Measurements from ENCODE around the gene RNF181. TPM values are rescaled to one million over a fixed set of nuclear protein-coding genes. Genes with fewer than 3 reads are reported as not detected.
"Not testable (repeated sequence)": the region's sequence is repeated elsewhere in the genome, so short reads cannot be mapped to it uniquely, and the experiment has no call there.

The RNF181 gene
- polyA plus RNA-seq, 1 of the 3 experiments (the other 2 are of a cell fraction), result 312 TPM

DNA sequence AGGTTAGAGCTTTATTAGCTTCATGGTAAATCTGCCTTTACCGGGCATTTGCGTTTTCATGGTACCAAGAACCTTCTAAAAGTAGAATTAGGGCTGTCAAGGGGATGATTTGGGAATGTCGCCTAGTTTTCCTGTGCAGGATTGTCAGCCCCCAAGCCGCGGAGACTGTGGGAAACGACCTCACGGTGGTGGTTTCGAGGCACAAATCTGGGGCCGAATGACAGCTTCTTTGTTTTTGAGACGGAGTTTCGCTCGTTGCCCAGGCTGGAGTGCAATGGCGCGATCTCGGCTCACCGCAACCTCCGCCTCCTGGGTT is 19.8 kb downstream of the RNF181 start:
- Histone ChIP-seq H3K27me3 (ENCODE audit: insufficient read depth) (no peaks in the 10 kb centered on the region), H3F3A (replicated peaks; ENCODE audit: insufficient read depth) (peaks cover 22% of the 10 kb centered on the region), H3K27ac (ENCODE audit: low read depth in 2 of 2, low read length in 1 of 2) (peak overlapping the region in 1 of 2 experiments; percentile 88; a peak in 1 of 4 replicates), H3K9me2 (no peaks in the 10 kb centered on the region), H3K4me2 (peak overlapping the region; percentile 93; the same call in 1 of the 2 replicates), H2AFZ (ENCODE audit: low read depth) (peak overlapping the region; percentile 97; the same call in 1 of the 2 replicates), H3K9me3 (no peaks in the 10 kb centered on the region), H3K79me2 (ENCODE audit: insufficient read depth) (peaks cover 82% of the 10 kb centered on the region), H3K4me3 (ENCODE audit: low read depth in 2 of 2, low read length in 1 of 2) (no peak overlapping the region), H3K4me1 (ENCODE audit: control insufficient read depth in 1 of 2, insufficient read depth in 2 of 2, low read depth in 1 of 2, low read length in 1 of 2) (peaks cover 9 to 14% of the 10 kb centered on the region in 2 experiments; a peak in 3 of 4 replicates), H4K20me1 (ENCODE audit: insufficient read depth) (peaks cover 15% of the 10 kb centered on the region), H3K9ac (no peak overlapping the region), H3K36me3 (replicated peaks in 1 of 2; ENCODE audit: control insufficient read depth in 1 of 2, insufficient read depth in 2 of 2, low read length in 1 of 2) (peaks cover 3 to 7% of the 10 kb centered on the region in 2 experiments)
- no peak for DNase-seq
- TF ChIP-seq, protein P1, sequence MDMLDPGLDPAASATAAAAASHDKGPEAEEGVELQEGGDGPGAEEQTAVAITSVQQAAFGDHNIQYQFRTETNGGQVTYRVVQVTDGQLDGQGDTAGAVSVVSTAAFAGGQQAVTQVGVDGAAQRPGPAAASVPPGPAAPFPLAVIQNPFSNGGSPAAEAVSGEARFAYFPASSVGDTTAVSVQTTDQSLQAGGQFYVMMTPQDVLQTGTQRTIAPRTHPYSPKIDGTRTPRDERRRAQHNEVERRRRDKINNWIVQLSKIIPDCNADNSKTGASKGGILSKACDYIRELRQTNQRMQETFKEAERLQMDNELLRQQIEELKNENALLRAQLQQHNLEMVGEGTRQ (IDR thresholded peaks at IDR 0.05; ENCODE audit: borderline replicate concordance, low read depth, low read length), result no peak
- TF ChIP-seq RFX5 (IDR thresholded peaks at IDR 0.05; ENCODE audit: low read length), result no peak
- TF ChIP-seq EZH2phosphoT487 (IDR thresholded peaks at IDR 0.05; ENCODE audit: borderline replicate concordance, low read depth), result no peak
- no peak for TF ChIP-seq TEAD4 (IDR thresholded peaks at IDR 0.05; ENCODE audit: borderline replicate concordance, insufficient read depth)
- TF ChIP-seq, protein P2, sequence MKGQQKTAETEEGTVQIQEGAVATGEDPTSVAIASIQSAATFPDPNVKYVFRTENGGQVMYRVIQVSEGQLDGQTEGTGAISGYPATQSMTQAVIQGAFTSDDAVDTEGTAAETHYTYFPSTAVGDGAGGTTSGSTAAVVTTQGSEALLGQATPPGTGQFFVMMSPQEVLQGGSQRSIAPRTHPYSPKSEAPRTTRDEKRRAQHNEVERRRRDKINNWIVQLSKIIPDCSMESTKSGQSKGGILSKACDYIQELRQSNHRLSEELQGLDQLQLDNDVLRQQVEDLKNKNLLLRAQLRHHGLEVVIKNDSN (IDR thresholded peaks at IDR 0.05; ENCODE audit: borderline replicate concordance, low read depth), result no peak
- TF ChIP-seq TCF12 (IDR thresholded peaks at IDR 0.05), result no peak
- no peak for TF ChIP-seq GABPA (IDR thresholded peaks at IDR 0.05; ENCODE audit: low read depth)
- TF ChIP-seq, protein P3, sequence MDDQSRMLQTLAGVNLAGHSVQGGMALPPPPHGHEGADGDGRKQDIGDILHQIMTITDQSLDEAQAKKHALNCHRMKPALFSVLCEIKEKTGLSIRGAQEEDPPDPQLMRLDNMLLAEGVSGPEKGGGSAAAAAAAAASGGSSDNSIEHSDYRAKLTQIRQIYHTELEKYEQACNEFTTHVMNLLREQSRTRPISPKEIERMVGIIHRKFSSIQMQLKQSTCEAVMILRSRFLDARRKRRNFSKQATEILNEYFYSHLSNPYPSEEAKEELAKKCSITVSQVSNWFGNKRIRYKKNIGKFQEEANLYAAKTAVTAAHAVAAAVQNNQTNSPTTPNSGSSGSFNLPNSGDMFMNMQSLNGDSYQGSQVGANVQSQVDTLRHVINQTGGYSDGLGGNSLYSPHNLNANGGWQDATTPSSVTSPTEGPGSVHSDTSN (IDR thresholded peaks at IDR 0.05), result no peak
- TF ChIP-seq, protein P4, sequence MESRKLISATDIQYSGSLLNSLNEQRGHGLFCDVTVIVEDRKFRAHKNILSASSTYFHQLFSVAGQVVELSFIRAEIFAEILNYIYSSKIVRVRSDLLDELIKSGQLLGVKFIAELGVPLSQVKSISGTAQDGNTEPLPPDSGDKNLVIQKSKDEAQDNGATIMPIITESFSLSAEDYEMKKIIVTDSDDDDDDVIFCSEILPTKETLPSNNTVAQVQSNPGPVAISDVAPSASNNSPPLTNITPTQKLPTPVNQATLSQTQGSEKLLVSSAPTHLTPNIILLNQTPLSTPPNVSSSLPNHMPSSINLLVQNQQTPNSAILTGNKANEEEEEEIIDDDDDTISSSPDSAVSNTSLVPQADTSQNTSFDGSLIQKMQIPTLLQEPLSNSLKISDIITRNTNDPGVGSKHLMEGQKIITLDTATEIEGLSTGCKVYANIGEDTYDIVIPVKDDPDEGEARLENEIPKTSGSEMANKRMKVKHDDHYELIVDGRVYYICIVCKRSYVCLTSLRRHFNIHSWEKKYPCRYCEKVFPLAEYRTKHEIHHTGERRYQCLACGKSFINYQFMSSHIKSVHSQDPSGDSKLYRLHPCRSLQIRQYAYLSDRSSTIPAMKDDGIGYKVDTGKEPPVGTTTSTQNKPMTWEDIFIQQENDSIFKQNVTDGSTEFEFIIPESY (IDR thresholded peaks at IDR 0.05; ENCODE audit: borderline replicate concordance, low read depth), result no peak
- no peak for TF ChIP-seq ELF1 (IDR thresholded peaks at IDR 0.05)
- TF ChIP-seq MEF2A (IDR thresholded peaks at IDR 0.05; ENCODE audit: borderline replicate concordance, low read depth), result no peak
- no peak for TF ChIP-seq CHD2 (IDR thresholded peaks at IDR 0.05; ENCODE audit: low read length, partially characterized antibody)
- no peak for TF ChIP-seq RAD21 (IDR thresholded peaks at IDR 0.05; ENCODE audit: low read length)
- TF ChIP-seq MXI1 (IDR thresholded peaks at IDR 0.05; ENCODE audit: low read depth, low read length), result no peak
- no peak for TF ChIP-seq SMC3 (IDR thresholded peaks at IDR 0.05; ENCODE audit: low read depth, low read length)
- TF ChIP-seq FOXM1 (IDR thresholded peaks at IDR 0.05; ENCODE audit: low read depth), result no peak
- POLR2A ChIA-PET, result interaction anchor here (1.7 kb wide), 1 partner anchor 22 kb away, joined by 6 read pairs; no protein-coding TSS in a partner anchor
- CTCF ChIA-PET, result interaction anchor here (0.7 to 1.1 kb wide), 2 partner anchors 21 to 22 kb away, joined by 3 read pairs; no protein-coding TSS in a partner anchor
- 90% methylated on average over 14 of the region's 17 CpGs for WGBS (ENCODE audit: low lambda C conversion rate)

DNA sequence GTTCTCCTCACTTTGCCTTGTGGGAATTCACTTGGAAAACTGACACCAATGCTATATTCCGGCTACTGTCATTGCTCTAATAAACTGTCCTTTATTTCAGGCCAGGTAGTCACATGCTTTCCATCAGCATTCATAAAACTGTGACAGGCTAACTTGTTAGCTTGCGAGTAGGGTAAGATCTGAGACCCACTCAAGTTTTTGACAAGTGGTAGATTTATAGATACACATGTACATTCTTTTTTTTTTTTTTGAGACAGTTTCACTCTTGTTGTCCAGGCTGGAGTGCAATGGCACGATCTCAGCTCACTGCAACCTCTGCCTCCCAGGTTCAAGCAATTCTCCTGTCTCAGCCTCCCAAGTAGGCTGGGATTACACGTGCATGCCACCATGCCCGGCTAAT is 22.2 kb downstream of the RNF181 start:
- H3K4me1 ChIP-seq (ENCODE audit: control insufficient read depth in 1 of 2, insufficient read depth in 2 of 2, low read depth in 1 of 2, low read length in 1 of 2); H3K27me3 ChIP-seq (ENCODE audit: insufficient read depth); H3K9me2 ChIP-seq; H3K9me3 ChIP-seq; POLR2A ChIA-PET; H3K27ac ChIP-seq (ENCODE audit: low read depth in 2 of 2, low read length in 1 of 2); DNase-seq; H2AFZ ChIP-seq (ENCODE audit: low read depth); H3K9ac ChIP-seq: not testable (repeated sequence)
- peak overlapping the region; percentile 93 for H3K4me2 ChIP-seq
- peaks cover 20 to 24% of the 10 kb centered on the region in 2 experiments for H3K36me3 ChIP-seq (replicated peaks in 1 of 2; ENCODE audit: control insufficient read depth in 1 of 2, insufficient read depth in 2 of 2, low read length in 1 of 2)
- peak overlapping the region in 1 of 2 experiments; percentile 93; a peak in 2 of 4 replicates for H3K4me3 ChIP-seq (ENCODE audit: low read depth in 2 of 2, low read length in 1 of 2)
- WGBS (ENCODE audit: low lambda C conversion rate), result 91% methylated on average over 5 of the region's 5 CpGs
- H4K20me1 ChIP-seq (ENCODE audit: insufficient read depth), result peaks cover 15% of the 10 kb centered on the region
- H3K79me2 ChIP-seq (ENCODE audit: insufficient read depth), result peaks cover 80% of the 10 kb centered on the region
- H3F3A ChIP-seq (replicated peaks; ENCODE audit: insufficient read depth), result peaks cover 15% of the 10 kb centered on the region
- CTCF ChIA-PET, result interaction anchor here (2.0 kb wide), 1 partner anchor 19 kb away, joined by 12 read pairs; no protein-coding TSS in a partner anchor
